NCI-H2107 treated with DMSO at 0.1 percent for 48 hours (cell line): ENCODE measurements around the gene PDXK.
A peak's percentile ranks its signal among the peaks of the same experiment; 100 is the strongest.
"Not testable (repeated sequence)": the region's sequence is repeated elsewhere in the genome, so short reads cannot be mapped to it uniquely, and the experiment has no call there.

Source experiments
- DNase-seq: peaks from one replicate; lab custom pipeline; 2025; ENCODE audit not compliant: unreplicated experiment; lab: John Stamatoyannopoulos, UW

PDXK gene

DNA sequence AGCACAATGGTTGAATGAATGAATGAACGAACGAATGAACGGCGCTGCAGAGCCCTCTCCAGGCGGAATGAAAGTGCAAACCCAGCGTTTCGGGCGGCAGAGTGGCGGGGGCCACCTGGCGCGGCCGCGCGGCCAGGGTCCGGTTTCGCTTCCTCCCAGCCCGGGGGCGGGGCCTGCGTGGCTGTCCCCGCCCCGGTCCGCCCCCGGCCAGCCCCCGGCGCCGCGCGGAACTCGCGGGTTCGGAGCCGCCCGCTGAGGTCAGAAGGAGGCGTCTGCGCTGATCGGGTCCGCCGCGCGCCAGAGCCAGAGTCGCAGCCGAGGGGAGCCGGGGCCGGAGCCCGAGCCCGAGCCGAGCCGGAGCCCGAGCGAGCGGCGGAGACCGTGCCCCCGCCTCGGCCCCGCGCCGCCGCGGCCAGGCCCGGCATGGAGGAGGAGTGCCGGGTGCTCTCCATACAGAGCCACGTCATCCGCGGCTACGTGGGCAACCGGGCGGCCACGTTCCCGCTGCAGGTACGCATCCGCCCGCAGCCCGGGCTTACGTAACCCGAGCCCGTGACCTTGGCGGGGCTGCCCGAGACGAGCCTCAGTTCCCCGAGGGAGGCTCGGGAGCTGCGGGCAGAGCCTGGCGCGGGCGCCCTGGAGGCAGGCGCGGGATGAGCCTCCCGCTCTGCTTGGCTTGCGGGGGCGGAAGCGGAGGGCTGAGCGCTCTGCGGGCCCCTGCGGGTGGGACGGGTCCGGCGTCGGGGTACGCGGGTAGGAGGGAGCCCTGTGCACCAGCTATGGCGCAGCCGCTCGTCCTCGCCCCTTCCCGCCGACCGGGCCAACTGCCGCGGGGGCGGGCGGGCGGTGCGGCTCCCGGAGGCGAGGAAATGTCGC, at the start of gene PDXK:
Gene PDXK, plus strand, starts transcription at position 258 of the 876 bp plus-strand sequence. Its CDS starts 166 bp downstream, at position 424.
- DNase-seq = peak; percentile 70

DNA sequence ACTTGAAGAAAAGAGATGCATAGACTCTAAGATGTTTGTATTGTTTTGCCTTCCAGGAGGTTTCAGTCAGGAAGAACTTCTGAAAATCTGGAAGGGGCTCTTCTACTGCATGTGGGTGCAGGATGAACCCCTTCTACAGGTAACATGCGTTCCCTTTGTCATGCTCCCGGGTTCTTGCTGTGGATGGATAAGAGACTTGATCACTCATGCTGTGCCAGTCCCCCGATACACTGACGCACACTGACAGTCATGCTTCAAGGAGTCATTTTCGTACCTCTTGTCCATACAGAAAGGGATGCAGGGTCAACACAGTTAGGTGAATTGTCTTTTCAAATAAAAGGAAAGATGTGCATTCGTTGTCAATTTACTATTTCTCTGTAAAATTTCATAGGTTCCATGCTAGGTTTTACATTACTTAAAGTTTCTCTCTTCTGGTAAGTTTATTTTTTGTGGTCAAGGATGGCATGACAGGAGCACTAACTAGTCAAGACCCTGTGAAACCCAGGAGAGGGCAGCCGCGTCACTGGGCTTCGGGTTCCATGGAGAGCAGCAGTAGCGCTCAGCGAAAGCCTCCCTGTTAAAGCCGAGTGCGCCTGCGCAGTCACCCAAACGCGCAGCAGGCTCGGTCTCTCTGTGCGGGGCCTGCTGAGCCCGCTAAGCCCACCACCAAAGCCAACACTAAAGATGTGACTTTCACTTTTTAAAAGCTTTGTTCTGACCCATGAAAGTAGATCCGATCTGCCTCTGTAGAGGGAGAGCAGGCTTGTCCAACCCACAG, 48.9 kb upstream of the PDXK start:
- no peak for DNase-seq

DNA sequence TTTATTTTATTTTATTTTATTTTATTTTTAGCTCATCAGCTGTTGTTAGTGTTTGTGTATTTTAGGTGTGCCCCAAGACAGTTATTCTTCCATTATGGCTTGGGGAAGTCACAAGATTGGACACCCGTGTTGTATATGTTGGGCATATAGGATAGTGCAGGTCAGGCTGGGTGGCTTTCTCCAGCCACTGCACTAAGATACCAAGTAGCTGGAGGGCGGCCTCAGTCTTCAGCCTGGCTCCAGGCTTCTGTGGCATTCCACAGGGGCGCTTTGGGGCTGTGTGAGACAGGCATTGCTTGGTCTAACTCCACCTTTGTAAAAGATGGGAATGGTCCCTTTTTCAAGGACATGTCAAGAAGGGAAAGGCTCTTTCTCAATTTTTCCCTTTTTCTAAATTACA, 43.1 kb upstream of the PDXK start:
- no peak for DNase-seq

DNA sequence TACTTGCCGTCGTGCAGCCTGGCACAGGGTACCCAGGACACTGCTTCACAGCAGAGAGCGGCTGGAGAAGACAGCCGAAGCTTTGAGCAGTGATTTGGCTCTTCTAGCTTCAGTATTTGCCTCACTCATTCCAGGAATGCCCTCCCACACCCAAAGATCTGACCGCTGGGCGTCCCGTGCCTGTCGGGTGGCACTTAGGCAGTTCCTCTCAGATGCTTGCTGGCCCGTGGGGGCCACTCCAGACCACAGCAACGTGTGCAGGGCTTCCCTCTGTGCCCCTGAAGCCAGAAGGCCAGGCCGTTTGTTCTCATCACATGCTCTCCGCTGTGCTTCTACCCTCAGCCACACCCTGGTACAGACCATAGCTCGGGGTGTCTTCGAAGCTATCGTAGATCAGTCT, 42.5 kb upstream of the PDXK start:
- DNase-seq = no peak

DNA sequence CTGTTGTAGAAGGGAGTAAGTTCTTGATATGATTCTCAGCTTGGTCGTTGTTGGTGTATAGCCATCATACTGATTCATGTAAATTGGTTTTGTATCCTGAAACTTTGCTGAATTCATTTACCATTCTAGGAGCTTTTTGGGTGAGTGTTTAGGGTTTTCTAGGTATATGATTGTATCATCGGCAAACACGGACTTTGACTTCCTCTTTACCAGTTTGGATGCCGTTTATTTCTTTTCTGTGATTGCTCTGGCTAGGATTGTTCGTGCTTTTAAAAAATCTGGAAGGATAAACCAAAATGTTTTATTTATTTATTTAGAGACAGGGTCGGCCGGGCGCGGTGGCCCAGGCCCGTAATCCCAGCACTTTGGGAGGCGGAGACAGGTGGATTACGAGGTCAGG, 39.0 kb upstream of the PDXK start:
- no peak for DNase-seq

DNA sequence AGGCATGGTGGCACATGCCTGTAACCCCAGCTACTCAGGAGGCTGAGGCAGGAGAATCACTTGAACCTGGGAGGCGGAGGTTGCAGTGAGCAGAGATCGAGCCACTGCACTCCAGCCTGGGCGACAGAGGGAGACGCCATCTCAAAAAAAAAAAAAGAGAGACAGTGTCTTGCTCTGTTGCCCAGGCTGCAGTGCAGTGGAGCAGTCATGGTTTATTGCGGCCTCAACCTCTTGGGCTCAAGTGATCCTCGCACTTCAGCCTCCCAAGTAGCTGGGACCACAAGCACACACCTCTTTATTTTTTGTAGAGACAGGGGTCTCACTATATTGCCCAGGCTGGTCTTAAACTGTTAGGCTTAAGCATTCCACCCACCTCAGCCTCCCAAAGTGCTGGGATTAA, 38.5 kb upstream of the PDXK start:
- not testable (repeated sequence) for DNase-seq

DNA sequence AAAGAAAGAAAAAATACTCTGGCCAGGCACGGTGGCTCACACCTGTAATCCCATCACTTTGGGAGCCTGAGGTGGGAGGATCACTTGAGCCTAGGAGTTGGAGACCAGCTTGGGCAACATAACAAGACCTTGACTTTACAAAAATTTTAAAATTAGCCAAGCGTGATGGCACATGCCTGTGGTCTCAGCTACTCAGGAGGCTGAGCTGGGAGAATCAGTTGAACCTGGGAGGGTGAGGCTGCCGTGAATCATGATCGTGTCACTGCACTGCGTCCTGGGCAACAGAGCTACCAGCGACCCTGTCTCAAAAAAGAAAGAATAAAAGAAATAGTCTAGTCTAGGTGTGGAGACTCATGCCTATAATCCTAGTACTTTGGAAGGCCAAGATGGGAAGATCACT, 37.3 kb upstream of the PDXK start:
- no peak for DNase-seq

DNA sequence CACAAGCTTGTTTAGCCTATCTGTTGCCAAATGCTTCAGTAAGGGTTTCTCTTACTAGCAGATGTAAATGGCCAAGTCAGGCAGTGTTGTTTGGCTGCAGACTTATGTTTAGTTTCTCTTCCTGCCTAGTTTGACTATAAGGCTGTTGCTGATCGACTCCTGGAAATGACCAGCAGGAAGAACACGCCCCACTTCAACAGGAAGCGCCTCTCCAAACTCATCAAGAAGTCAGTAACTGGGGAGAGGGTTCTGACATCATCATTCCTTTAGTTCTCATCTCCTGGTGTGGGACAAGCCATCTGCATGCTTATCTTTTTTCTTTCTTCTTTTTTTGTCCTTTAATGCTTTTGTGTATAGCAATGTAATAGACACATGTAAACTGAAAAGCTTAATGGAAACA, 34.5 kb upstream of the PDXK start:
- no peak for DNase-seq

DNA sequence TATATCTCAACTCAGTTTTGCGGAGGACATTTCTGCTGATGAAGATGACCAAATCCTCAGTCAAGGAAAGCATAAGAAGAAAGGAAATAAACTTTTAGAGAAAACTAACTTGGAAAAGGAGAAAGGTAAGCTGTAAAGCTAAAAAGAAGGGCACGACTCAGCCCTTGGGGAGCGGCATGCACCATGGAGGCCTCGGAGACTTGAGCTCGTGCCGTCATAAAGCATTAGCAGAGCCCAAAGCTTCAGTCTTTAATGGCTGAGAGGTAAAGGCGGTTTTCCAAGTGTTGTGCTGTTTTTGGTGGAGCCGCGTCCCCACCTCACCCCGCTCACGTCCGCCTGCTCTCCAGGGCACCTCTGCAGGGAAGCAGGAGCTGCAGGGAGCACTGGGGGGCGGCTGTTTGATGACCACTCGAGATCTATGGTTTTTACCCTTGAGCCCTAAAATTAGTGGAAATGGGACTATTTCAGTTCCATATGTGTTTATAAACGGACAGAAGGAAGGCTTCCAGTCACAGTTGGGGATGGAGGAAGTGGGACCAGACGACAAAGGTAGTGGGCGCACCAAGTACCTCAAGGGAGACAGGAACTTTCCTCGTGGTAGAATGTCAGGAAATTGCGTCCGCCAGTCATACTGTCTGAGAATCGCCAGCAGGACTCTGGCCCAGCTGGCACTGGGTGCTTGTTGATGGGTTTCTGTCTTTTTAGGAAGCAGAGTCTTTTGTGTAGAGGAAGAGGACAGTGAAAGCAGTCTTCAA, 31.9 kb upstream of the PDXK start:
- no peak for DNase-seq

DNA sequence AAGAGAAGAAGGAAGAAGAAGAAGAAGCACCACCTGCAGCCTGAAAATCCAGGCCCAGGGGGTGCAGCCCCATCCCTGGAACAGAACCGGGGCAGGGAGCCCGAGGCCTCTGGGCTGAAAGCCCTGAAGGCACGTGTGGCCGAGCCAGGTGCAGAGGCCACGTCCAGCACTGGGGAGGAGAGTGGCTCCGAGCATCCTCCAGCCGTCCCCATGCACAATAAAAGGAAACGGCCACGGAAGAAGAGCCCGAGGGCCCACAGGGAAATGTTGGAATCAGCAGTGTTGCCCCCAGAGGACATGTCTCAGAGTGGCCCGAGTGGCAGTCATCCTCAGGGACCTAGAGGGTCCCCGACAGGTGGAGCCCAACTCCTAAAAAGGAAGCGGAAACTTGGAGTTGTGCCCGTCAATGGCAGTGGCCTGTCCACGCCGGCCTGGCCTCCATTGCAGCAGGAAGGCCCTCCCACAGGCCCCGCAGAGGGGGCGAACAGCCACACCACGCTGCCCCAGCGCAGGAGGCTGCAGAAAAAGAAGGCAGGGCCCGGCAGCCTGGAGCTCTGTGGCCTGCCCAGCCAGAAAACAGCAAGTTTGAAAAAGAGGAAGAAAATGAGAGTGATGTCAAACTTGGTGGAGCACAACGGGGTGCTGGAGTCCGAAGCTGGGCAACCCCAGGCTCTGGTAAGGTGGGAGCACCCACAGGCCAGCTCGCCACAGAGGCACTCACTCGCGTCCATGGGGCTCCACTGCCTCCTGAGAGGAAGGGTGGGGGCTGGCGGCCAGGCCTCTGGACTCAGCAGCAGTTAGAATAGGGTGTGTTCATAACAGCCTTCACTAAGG, 31.1 kb upstream of the PDXK start:
- DNase-seq = no peak

DNA sequence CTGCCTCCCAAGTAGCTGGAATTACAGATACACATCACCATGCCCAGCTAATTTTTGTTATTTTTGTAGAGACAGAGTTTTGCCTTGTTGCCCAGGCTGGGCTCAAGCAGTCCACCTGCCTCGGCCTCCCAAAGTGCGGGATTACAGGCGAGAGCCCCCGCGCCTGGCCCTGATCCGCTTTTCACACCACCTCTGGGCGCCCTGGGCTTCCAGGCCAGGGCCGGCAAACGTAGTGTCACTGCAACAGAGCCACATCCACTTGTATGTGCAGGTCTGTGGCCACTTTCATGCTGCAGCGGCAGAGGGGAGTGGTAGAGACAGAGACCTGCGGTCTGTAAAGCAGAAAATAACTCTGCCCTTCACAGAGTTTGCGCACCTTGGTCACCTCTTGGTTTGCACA, 30.0 kb upstream of the PDXK start:
- no peak for DNase-seq

DNA sequence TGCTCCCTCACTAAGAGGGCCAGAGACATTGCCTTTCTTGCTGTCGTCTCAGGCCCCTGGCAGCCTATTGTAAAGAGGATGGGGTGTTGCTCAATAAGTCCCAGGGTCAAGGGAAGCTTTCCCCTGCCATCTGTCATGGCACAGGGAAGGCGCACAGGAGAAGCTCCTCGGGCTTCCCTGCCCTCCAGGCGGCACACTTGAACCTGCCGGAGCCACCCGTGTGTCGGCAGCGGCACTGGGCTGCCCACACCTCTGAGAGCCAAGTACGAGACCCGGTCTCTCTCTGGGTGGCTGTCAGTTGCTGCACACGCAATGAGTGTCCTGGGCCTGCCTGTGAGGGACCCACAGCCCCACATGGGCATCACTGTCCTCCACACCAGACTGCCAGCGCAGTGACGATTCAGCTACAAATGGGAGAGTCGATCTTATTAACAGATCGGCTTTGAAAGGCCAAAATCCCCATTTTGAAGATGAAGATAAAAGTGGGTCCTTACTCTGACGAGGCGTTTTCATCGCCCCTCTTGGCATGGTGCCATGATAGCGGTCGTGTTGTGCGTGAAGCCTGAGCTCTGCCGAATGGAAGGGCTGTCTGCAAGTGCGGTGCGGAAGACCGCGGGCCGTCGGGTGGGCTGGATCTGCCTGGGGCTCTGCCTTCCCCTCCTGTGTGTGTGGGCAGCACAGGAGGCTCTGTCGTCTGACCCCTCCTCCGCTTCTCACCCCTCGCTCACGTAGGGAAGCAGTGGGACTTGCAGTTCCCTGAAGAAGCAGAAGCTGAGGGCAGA, 29.2 kb upstream of the PDXK start:
- DNase-seq = no peak

DNA sequence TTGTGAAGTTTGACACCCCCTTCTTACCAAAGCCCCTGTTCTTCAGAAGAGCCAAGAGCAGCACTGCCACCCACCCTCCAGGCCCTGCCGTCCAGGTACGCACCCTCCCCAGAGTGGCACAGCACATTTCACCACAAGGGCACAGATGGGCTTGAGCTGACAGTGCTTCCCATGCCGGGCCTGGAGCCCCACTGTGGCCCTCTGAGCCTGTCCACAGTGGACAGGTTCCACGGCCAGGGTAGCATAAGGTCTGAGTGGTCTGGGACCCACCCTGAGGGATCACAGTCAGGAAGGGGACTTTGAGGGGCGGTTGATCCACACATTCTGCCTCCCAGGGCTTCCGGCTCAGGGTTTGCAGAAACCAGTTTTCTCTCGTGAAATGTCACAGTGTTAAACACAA, 28.6 kb upstream of the PDXK start:
- no peak for DNase-seq

DNA sequence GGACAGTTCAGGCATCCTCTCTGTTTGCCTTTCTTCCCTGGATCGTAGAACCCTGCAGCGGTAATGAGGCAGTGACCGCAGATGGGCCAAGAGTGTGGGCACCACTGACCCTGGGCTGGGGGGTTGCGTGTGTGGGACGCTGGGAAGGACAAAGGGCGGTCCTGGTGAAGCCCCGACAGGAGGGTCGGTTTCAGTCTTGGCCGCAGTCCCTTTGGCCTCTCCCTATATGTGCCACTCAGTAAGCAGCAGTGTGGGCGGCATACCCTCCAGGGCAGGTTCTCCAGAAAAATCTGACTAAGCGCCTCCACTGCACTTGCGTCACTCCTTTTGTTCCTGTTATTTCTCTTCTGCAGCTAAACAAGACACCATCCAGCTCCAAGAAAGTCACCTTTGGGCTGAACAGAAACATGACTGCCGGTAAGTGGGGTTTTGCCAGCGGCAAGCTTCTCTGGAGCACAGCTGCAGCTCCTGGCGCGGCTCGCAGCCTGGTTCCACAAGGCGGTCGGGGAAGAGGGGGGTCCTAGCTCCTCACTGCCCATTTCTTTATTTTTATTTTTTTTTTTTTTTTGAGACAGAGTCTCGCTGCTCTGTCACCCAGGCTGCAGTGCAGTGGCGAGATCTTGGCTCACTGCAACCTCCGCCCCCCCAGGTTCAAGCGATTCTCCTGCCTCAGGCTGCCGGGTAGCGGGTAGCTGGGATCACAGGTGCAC, 27.7 kb upstream of the PDXK start:
- no peak for DNase-seq

DNA sequence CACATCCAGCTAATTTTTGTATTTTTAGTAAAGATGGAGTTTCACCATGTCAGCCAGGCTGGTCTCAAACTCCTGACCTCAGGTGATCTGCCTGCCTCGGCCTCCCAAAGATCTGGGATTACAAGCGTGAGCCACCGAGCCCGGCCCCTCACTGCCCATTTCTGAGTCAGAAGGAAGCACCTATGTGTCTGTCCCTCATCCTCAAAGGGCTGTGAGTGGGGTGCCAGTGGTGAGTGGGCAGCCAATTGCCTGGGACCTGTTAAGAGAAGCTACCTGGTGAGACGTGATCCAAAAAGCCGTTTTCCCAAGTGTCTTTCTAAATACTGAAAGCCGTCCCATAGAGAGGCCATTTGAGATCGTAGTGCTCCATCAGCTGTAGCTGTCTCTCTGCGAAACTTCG, 27.1 kb upstream of the PDXK start:
- no peak for DNase-seq

DNA sequence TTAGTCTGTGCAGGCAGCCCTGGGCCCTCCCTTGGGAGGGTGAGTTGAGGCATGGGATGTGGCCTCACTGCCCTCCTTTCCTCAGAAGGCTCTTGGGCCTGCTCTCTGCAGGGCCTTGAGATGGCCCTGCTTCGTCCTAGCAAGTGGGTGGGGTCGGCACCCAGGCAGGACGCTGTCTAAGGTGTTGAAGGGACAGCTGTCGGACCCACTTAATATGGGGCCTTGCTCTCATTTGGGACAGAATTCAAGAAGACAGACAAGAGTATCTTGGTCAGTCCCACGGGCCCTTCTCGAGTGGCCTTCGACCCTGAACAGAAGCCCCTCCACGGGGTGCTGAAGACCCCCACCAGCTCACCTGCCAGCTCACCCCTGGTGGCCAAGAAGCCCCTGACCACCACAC, 26.0 kb upstream of the PDXK start:
- no peak for DNase-seq

DNA sequence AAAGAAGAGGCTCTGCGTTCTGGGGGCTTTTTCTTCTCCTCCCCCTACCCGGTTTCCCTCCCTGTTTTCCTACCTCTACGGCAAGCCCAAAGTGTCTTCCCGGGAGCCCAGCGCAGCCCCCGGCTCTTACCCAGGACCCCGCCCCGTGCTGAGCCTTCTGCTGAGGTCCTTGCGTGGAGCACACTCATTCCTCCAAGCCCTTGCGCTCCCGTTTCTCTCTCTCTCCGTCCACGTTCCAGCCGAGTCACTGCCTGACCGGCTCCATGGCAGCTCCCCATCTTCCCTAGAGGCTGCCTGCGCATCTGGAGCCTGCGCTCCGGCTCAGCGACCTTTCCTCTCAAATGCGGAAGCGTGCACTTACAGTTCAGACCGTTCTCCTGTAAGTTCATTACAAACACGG, 24.9 kb upstream of the PDXK start:
- no peak for DNase-seq

DNA sequence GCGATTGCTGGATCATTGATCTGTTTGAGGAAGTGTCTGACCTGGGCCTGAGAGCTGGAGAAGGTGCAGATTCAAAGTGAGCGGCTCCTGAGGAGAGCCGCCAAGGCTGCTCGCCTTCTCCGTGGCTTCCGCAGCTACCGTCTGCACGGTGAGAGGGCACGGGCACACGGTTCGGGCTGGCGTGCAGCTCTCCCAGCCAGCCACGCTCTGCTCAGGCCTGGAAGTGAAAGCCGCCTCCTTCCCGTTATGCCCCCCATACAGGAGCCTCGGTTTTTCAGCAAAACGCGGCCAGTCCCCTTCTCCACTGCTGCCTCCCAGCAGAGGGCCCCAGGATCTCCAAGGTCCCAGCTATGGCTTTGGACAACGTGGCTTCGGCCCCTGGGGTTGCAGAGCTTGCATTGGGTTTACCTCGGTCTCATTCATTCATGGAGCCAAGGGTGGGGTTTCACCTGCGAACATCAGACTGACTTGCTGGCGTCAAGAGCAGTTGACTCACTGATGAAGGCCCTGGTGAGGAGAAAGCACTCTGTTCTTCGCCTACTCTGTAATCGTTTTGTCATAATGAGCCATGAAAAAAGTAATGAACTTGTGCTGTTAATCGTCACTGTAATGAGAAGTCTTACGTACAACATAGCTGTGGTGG, 24.4 kb upstream of the PDXK start:
- DNase-seq = no peak

DNA sequence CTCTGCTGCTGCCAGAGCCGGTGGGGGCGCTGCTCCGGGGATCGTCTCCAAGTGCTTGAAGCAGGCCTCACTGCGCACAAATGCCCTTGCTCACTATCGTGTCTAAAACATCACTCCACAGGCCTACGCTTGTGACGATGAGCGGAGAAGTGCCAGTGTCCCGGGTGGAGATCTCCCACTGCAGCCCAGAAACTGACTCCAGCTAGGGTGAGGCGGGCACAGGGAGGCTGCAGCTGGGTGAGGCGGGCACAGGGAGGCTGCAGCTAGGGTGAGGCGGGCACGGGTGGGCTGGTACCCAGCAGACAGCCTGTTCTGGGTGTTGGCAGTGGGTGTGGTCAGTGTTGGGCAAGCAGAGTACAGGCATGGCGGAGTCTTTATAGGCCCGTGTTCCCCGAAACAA, 22.7 kb upstream of the PDXK start:
- DNase-seq = no peak
